ENCODE measurements around the gene MED12L.

DNA sequence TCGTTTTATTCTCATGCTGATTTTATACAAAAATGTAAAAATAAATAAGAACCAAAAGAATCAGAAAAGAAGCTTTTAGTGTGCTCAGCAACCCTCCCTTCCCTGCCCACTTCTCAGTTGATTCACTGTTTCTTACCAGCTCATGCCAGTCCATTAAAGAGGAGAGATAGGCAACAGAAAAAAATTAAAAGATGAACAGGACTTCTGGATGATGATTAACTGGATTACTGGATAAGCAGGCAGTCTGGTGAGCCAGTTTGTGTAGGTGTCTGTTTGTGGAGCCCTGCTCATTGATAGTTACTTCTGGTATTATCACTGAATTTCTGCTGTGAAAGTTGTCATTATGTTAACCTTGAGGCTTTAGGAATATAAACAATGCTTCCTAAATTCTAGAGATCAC, 132.7 kb downstream of the MED12L start:
- TF ChIP-seq, protein P1, sequence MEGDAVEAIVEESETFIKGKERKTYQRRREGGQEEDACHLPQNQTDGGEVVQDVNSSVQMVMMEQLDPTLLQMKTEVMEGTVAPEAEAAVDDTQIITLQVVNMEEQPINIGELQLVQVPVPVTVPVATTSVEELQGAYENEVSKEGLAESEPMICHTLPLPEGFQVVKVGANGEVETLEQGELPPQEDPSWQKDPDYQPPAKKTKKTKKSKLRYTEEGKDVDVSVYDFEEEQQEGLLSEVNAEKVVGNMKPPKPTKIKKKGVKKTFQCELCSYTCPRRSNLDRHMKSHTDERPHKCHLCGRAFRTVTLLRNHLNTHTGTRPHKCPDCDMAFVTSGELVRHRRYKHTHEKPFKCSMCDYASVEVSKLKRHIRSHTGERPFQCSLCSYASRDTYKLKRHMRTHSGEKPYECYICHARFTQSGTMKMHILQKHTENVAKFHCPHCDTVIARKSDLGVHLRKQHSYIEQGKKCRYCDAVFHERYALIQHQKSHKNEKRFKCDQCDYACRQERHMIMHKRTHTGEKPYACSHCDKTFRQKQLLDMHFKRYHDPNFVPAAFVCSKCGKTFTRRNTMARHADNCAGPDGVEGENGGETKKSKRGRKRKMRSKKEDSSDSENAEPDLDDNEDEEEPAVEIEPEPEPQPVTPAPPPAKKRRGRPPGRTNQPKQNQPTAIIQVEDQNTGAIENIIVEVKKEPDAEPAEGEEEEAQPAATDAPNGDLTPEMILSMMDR (IDR thresholded peaks at IDR 0.05): no peak
- TF ChIP-seq POLR2A (IDR thresholded peaks at IDR 0.05): no peak
